Naive thymus-derived CD4-positive, alpha-beta T cell (primary cell): ENCODE results near the gene SHISA4. TPM values are rescaled to one million over a fixed set of nuclear protein-coding genes. Genes with fewer than 3 reads are reported as not detected.
A peak's percentile ranks its signal among the peaks of the same experiment; 100 is the strongest.
"Not testable (repeated sequence)": the region's sequence is repeated elsewhere in the genome, so short reads cannot be mapped to it uniquely, and the experiment has no call there.

Experiments
- ATAC-seq: fragments of 150-1000 bp; cut with Tn5 transposase; 2 replicates; pipeline ENCODE4 v1.10.0; 2021; ENCODE audit warnings: mild to moderate bottlenecking, moderate library complexity
- CTCF ChIA-PET: fragments of 350-600 bp; sonication (Branson Sonifier 250); formaldehyde crosslinking; loops from one replicate; lab custom pipeline; 2021; ENCODE audit warnings: antibody characterized with exemption; lab: Charles Lee
- POLR2A ChIA-PET: fragments of 350-600 bp; sonication (Branson Sonifier 250); formaldehyde crosslinking; loops from one replicate; lab custom pipeline; 2021; ENCODE audit warnings: antibody characterized with exemption, inconsistent platforms; lab: Charles Lee
- DNase-seq, 9 donors: peaks; one replicate each; pipeline versions ENCODE4 v3.0.0 to v3.0.0-alpha.2; 2020 to 2022; ENCODE audit warnings: mixed read lengths in 1 of 9
- H3K27ac ChIP-seq: one replicate; pipeline ENCODE4 v1.7.0; 2013; ENCODE audit warnings: mild to moderate bottlenecking, low read depth, low read length, moderate library complexity
- H3K27me3 ChIP-seq, 2 donors: one replicate each; pipeline ENCODE4 v1.7.0; 2013; ENCODE audit warnings: low read length in 2 of 2, mild to moderate bottlenecking in 2 of 2, moderate library complexity in 2 of 2; ENCODE audit not compliant: control insufficient read depth in 2 of 2, insufficient read depth in 2 of 2
- H3K36me3 ChIP-seq, 3 experiments: 1 replicate in 2 of 3; 2 replicates in 1 of 3; pipeline ENCODE4 v1.7.0; 2013; ENCODE audit warnings: low read length in 3 of 3, mild to moderate bottlenecking in 3 of 3, moderate library complexity in 1 of 3; ENCODE audit not compliant: insufficient read depth in 3 of 3, control insufficient read depth in 2 of 3
- H3K4me1 ChIP-seq, 2 donors: one replicate each; pipeline ENCODE4 v1.7.0; 2013; ENCODE audit warnings: low read length in 2 of 2, mild to moderate bottlenecking in 2 of 2, moderate library complexity in 1 of 2; ENCODE audit not compliant: control insufficient read depth in 2 of 2, insufficient read depth in 2 of 2
- H3K4me3 ChIP-seq: 2 replicates; pipeline ENCODE4 v1.7.0; 2013; ENCODE audit warnings: mild to moderate bottlenecking, low read length
- H3K9me3 ChIP-seq, 3 experiments: 1 replicate in 2 of 3; 2 replicates in 1 of 3; pipeline ENCODE4 v1.7.0; 2013; ENCODE audit warnings: low read length in 3 of 3; ENCODE audit not compliant: control insufficient read depth in 2 of 3
- H3K27ac Mint-ChIP-seq, 9 donors: one replicate each; pipeline ENCODE4 v1.8.0; 2020 to 2022; ENCODE audit warnings: mixed read lengths in 9 of 9, mild to moderate bottlenecking in 8 of 9, moderate library complexity in 5 of 9, inconsistent platforms in 2 of 9
- H3K27me3 Mint-ChIP-seq, 5 donors: one replicate each; pipeline ENCODE4 v1.8.0; 2021 to 2022; ENCODE audit warnings: mixed read lengths in 5 of 5, mild to moderate bottlenecking in 1 of 5
- H3K36me3 Mint-ChIP-seq, 5 donors: one replicate each; pipeline ENCODE4 v1.8.0; 2020 to 2022; ENCODE audit warnings: mixed read lengths in 5 of 5, mild to moderate bottlenecking in 3 of 5, inconsistent platforms in 1 of 5
- H3K4me1 Mint-ChIP-seq, 7 donors: one replicate each; pipeline ENCODE4 v1.8.0; 2020 to 2022; ENCODE audit warnings: mixed read lengths in 7 of 7, mild to moderate bottlenecking in 3 of 7, inconsistent platforms in 1 of 7
- H3K4me3 Mint-ChIP-seq, 10 donors: one replicate each; pipeline ENCODE4 v1.8.0; 2020 to 2022; ENCODE audit warnings: mild to moderate bottlenecking in 10 of 10, mixed read lengths in 10 of 10, moderate library complexity in 6 of 10, inconsistent platforms in 2 of 10
- H3K9me3 Mint-ChIP-seq, 11 donors: one replicate each; pipeline ENCODE4 v1.8.0; 2020 to 2022; ENCODE audit warnings: mixed read lengths in 11 of 11, mild to moderate bottlenecking in 4 of 11, inconsistent platforms in 1 of 11, moderate library complexity in 1 of 11
- intact Hi-C, 2 donors: fragments of 100-400 bp; cut with micrococcal nuclease; formaldehyde crosslinking; loops; one replicate each; pipeline ENCODE4 v1.15.1; 2023
- polyA plus RNA-seq, 2 donors: library from polyadenylated mRNA; unstranded; fragments of 300-500 nt; fragmentation: Illumina TruSeq; gene quantifications; one replicate each; pipeline ENCODE4 v1.2.3, GENCODE V29; 2021
- total RNA-seq, 6 experiments: library from RNA in 5 of 6; stranded (reverse) in 5 of 6; gene quantifications; 1 replicate in 5 of 6; 2 replicates in 1 of 6; pipeline ENCODE4 v1.2.3 and lab custom pipeline; 2021 to 2026

The SHISA4 gene
- total and polyA plus RNA-seq, 7 experiments from 2014 or later: 0.30 to 1.4 (median 0.66) TPM; not detected in 2

GRCh38 chr1:201899683-201900429 lies 11.2 kb downstream of the SHISA4 start:
- ChIA-PET POLR2A (no interaction called here), CTCF (no interaction called here)
- H3K36me3 Mint-ChIP-seq: no peaks in the 10 kb centered on the region
- H3K4me1 Mint-ChIP-seq: peaks cover 0 to 13% (median 6%) of the 10 kb centered on the region in 7 donors
- no peaks in the 10 kb centered on the region for H3K9me3 Mint-ChIP-seq
- peaks cover 0 to 8% (median 5%) of the 10 kb centered on the region in 5 donors for H3K27me3 Mint-ChIP-seq
- Histone ChIP-seq H3K27me3 (no peaks in the 10 kb centered on the region), H3K4me3 (no peak overlapping the region), H3K9me3 (no peaks in the 10 kb centered on the region), H3K36me3 (no peaks in the 10 kb centered on the region), H3K4me1 (peaks cover 0 to 8% of the 10 kb centered on the region in 2 donors), H3K27ac (no peak overlapping the region)
- H3K4me3 Mint-ChIP-seq: no peak overlapping the region
- ATAC-seq (no peak), DNase-seq (no peak)
- intact Hi-C loops: no loop called here
- no peak overlapping the region for H3K27ac Mint-ChIP-seq

GRCh38 chr1:201900476-201900875 lies 11.8 kb downstream of the SHISA4 start:
- Histone ChIP-seq H3K4me1 (peaks cover 0 to 8% of the 10 kb centered on the region in 2 donors), H3K36me3 (no peaks in the 10 kb centered on the region), H3K9me3 (no peaks in the 10 kb centered on the region), H3K4me3 (no peak overlapping the region), H3K27me3 (no peaks in the 10 kb centered on the region), H3K27ac (no peak overlapping the region)
- Mint-ChIP-seq H3K27ac (peak overlapping the region in 1 of 9 donors; percentile 20), H3K27me3 (peaks cover 0 to 8% (median 5%) of the 10 kb centered on the region in 5 donors), H3K4me1 (peaks cover 0 to 16% (median 6%) of the 10 kb centered on the region in 7 donors), H3K36me3 (no peaks in the 10 kb centered on the region), H3K4me3 (no peak overlapping the region), H3K9me3 (no peaks in the 10 kb centered on the region)
- intact Hi-C loops: no loop called here
- ChIA-PET POLR2A (interaction anchor here (0.7 kb wide), 1 partner anchor 418 kb away, joined by 3 read pairs; no protein-coding TSS in a partner anchor), CTCF (no interaction called here)
- ATAC-seq: no peak
- DNase-seq: no peak

GRCh38 chr1:201901036-201901435 lies 12.3 kb downstream of the SHISA4 start:
- H3K4me3 ChIP-seq, ATAC-seq, H3K27me3 ChIP-seq, H3K36me3 Mint-ChIP-seq, H3K36me3 ChIP-seq, H3K4me1 ChIP-seq, DNase-seq, CTCF ChIA-PET, H3K27ac Mint-ChIP-seq, H3K27me3 Mint-ChIP-seq, H3K4me3 Mint-ChIP-seq, H3K27ac ChIP-seq, H3K9me3 ChIP-seq, H3K9me3 Mint-ChIP-seq, intact Hi-C loops: not testable (repeated sequence)
- peaks cover 0 to 13% (median 2%) of the 10 kb centered on the region in 7 donors for H3K4me1 Mint-ChIP-seq
- POLR2A ChIA-PET: interaction anchor here (0.7 kb wide), 1 partner anchor 418 kb away, joined by 3 read pairs; no protein-coding TSS in a partner anchor

DNA sequence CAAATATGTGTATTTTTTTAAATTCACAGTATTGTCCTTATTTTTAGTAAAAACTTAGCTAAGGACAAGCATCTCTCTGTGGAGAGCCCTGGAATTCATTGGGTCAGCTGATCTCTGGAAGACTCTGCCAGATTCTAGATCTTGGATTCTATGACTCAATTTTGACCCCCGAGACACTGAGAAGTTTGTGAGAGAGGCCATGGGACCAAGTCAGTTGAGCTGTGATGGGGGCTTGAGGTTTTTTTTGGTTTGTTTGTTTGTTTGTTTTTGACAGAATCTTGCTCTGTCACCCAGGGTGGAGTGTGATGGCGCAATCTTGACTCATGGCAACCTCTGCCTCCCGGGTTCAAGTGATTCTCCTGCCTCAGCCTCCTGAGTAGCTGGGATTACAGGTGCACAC lies 13.5 kb downstream of the SHISA4 start:
- H3K27me3 ChIP-seq: no peaks in the 10 kb centered on the region
- H3K27ac ChIP-seq: no peak overlapping the region
- H3K36me3 Mint-ChIP-seq: no peaks in the 10 kb centered on the region
- H3K4me3 Mint-ChIP-seq: no peak overlapping the region
- no peak overlapping the region for H3K27ac Mint-ChIP-seq
- no peak for ATAC-seq
- H3K4me1 ChIP-seq: no peaks in the 10 kb centered on the region
- CTCF ChIA-PET: no interaction called here
- peaks cover 0 to 5% (median 0%) of the 10 kb centered on the region in 7 donors for H3K4me1 Mint-ChIP-seq
- no peak for DNase-seq
- intact Hi-C loops: no loop called here
- no peaks in the 10 kb centered on the region for H3K9me3 Mint-ChIP-seq
- POLR2A ChIA-PET: no interaction called here
- H3K9me3 ChIP-seq: no peaks in the 10 kb centered on the region
- peaks cover 0 to 8% (median 5%) of the 10 kb centered on the region in 5 donors for H3K27me3 Mint-ChIP-seq
- H3K4me3 ChIP-seq: no peak overlapping the region
- H3K36me3 ChIP-seq: no peaks in the 10 kb centered on the region

GRCh38 chr1:201903135-201903534 lies 14.4 kb downstream of the SHISA4 start:
- ChIA-PET CTCF (no interaction called here), POLR2A (no interaction called here)
- Mint-ChIP-seq H3K27me3 (peaks cover 0 to 8% (median 5%) of the 10 kb centered on the region in 5 donors), H3K36me3 (no peaks in the 10 kb centered on the region), H3K27ac (no peak overlapping the region), H3K4me1 (peaks cover 0 to 5% (median 0%) of the 10 kb centered on the region in 7 donors), H3K4me3 (no peak overlapping the region), H3K9me3 (no peaks in the 10 kb centered on the region)
- no peaks in the 10 kb centered on the region for H3K36me3 ChIP-seq
- DNase-seq: no peak
- H3K4me1 ChIP-seq: no peaks in the 10 kb centered on the region
- ATAC-seq: no peak
- H3K27me3 ChIP-seq: no peaks in the 10 kb centered on the region
- no peak overlapping the region for H3K4me3 ChIP-seq
- no peak overlapping the region for H3K27ac ChIP-seq
- no peaks in the 10 kb centered on the region for H3K9me3 ChIP-seq
- intact Hi-C loops: no loop called here

GRCh38 chr1:201904579-201904978 lies 15.9 kb downstream of the SHISA4 start:
- Mint-ChIP-seq H3K4me1 (peaks cover 0 to 5% (median 0%) of the 10 kb centered on the region in 7 donors), H3K36me3 (no peaks in the 10 kb centered on the region), H3K27ac (no peak overlapping the region), H3K9me3 (no peaks in the 10 kb centered on the region), H3K27me3 (peaks cover 0 to 10% (median 8%) of the 10 kb centered on the region in 5 donors), H3K4me3 (no peak overlapping the region)
- H3K9me3 ChIP-seq: no peaks in the 10 kb centered on the region
- ChIA-PET POLR2A (no interaction called here), CTCF (no interaction called here)
- DNase-seq: no peak
- no peak overlapping the region for H3K27ac ChIP-seq
- no peak for ATAC-seq
- H3K27me3 ChIP-seq: no peaks in the 10 kb centered on the region
- intact Hi-C loops: no loop called here
- no peaks in the 10 kb centered on the region for H3K4me1 ChIP-seq
- H3K36me3 ChIP-seq: no peaks in the 10 kb centered on the region
- H3K4me3 ChIP-seq: no peak overlapping the region
